ENCODE data around the gene BUB1. TPM values are rescaled to one million over a fixed set of nuclear protein-coding genes. Genes with fewer than 3 reads are reported as not detected.
"Not testable (repeated sequence)": the region's sequence is repeated elsewhere in the genome, so short reads cannot be mapped to it uniquely, and the experiment has no call there.

BUB1 gene
- total RNA-seq, 1 donor from 2014 or later, result 7.3 TPM

GRCh38 chr2:110688594-110689091, 10.8 kb upstream of the BUB1 start:
- Mint-ChIP-seq H3K27ac (ENCODE audit: unreplicated experiment) (no peak overlapping the region), H3K4me3 (ENCODE audit: unreplicated experiment) (no peak overlapping the region), H3K36me3 (ENCODE audit: unreplicated experiment) (no peaks in the 10 kb centered on the region), H3K27me3 (ENCODE audit: unreplicated experiment) (peaks cover 69% of the 10 kb centered on the region), H3K9me3 (ENCODE audit: unreplicated experiment) (peaks cover 11% of the 10 kb centered on the region), H3K4me1 (ENCODE audit: unreplicated experiment) (no peaks in the 10 kb centered on the region)
- no peak for DNase-seq (ENCODE audit: extremely low spot score, unreplicated experiment)
- no peak for TF ChIP-seq CTCF (IDR thresholded peaks at IDR 0.05)

- not testable (repeated sequence) for H3K27ac Mint-ChIP-seq (ENCODE audit: unreplicated experiment); H3K4me1 Mint-ChIP-seq (ENCODE audit: unreplicated experiment); H3K36me3 Mint-ChIP-seq (ENCODE audit: unreplicated experiment); DNase-seq (ENCODE audit: extremely low spot score, unreplicated experiment); H3K4me3 Mint-ChIP-seq (ENCODE audit: unreplicated experiment)
- H3K27me3 Mint-ChIP-seq (ENCODE audit: unreplicated experiment), result peaks cover 70% of the 10 kb centered on the region
- H3K9me3 Mint-ChIP-seq (ENCODE audit: unreplicated experiment), result peaks cover 11% of the 10 kb centered on the region
Measured at GRCh38 chr2:110687775-110688484, 10.1 kb upstream of the BUB1 start.

DNA sequence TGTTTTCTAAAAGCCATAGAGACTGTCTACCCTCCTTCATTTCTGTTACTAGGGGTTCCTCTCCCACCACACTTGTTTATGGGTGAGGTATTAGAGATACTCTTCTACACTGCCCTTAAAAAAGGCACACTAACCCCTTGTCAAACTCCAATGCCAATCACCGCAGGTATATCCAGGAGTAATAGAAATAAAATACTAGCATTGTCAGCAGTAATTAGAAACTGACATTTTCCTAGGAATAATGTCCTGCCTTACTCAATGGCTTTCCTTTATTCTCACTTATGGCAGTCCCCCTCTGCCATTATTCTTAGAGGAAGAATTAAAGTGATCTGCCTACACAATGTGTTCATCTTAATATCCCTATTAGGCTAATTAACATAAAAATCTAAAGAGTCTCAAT, 5.0 kb upstream of the BUB1 start:
- no peak overlapping the region for H3K4me3 Mint-ChIP-seq (ENCODE audit: unreplicated experiment)
- H3K4me1 Mint-ChIP-seq (ENCODE audit: unreplicated experiment), result peaks cover 13% of the 10 kb centered on the region
- peaks cover 38% of the 10 kb centered on the region for H3K27me3 Mint-ChIP-seq (ENCODE audit: unreplicated experiment)
- H3K36me3 Mint-ChIP-seq (ENCODE audit: unreplicated experiment), result no peaks in the 10 kb centered on the region
- no peak for DNase-seq (ENCODE audit: extremely low spot score, unreplicated experiment)
- TF ChIP-seq CTCF (IDR thresholded peaks at IDR 0.05), result no peak
- peaks cover 5% of the 10 kb centered on the region for H3K9me3 Mint-ChIP-seq (ENCODE audit: unreplicated experiment)
- H3K27ac Mint-ChIP-seq (ENCODE audit: unreplicated experiment), result no peak overlapping the region

GRCh38 chr2:110682267-110682666, 4.4 kb upstream of the BUB1 start:
- no peak for TF ChIP-seq CTCF (IDR thresholded peaks at IDR 0.05)
- Mint-ChIP-seq H3K27ac (ENCODE audit: unreplicated experiment) (no peak overlapping the region), H3K36me3 (ENCODE audit: unreplicated experiment) (no peaks in the 10 kb centered on the region), H3K9me3 (ENCODE audit: unreplicated experiment) (no peaks in the 10 kb centered on the region), H3K27me3 (ENCODE audit: unreplicated experiment) (peaks cover 37% of the 10 kb centered on the region), H3K4me1 (ENCODE audit: unreplicated experiment) (peaks cover 16% of the 10 kb centered on the region), H3K4me3 (ENCODE audit: unreplicated experiment) (no peak overlapping the region)
- no peak for DNase-seq (ENCODE audit: extremely low spot score, unreplicated experiment)

GRCh38 chr2:110680709-110681108, 2.8 kb upstream of the BUB1 start:
- Mint-ChIP-seq H3K27me3 (ENCODE audit: unreplicated experiment) (peaks cover 30% of the 10 kb centered on the region), H3K9me3 (ENCODE audit: unreplicated experiment) (no peaks in the 10 kb centered on the region), H3K4me3 (ENCODE audit: unreplicated experiment) (no peak overlapping the region), H3K36me3 (ENCODE audit: unreplicated experiment) (no peaks in the 10 kb centered on the region), H3K4me1 (ENCODE audit: unreplicated experiment) (peaks cover 28% of the 10 kb centered on the region), H3K27ac (ENCODE audit: unreplicated experiment) (no peak overlapping the region)
- TF ChIP-seq CTCF (IDR thresholded peaks at IDR 0.05), result no peak
- no peak for DNase-seq (ENCODE audit: extremely low spot score, unreplicated experiment)

Data from osteocyte (in vitro differentiated cells).